Adrenal gland (tissue), 5 donors: Measurements from ENCODE around the gene CPPED1.

ENCODE experiments used
- CTCF ChIP-seq, 6 experiments: fragments of 450-650 bp in 4 of 6; fragments of 200-600 bp in 2 of 6; sonication (generic) in 1 of 6; IDR thresholded peaks; 1 replicate in 5 of 6; 2 replicates in 1 of 6; pipeline versions ENCODE4 v1.5.1 to v1.8.0; 2016 to 2021; ENCODE audit warnings: antibody characterized with exemption in 6 of 6, mild to moderate bottlenecking in 2 of 6, moderate library complexity in 1 of 6
- POLR2A ChIP-seq, 2 donors: fragments of 450-650 bp; IDR thresholded peaks; one replicate each; pipeline ENCODE4 v1.6.1; 2017; ENCODE audit warnings: antibody characterized with exemption in 2 of 2, mild to moderate bottlenecking in 2 of 2, moderate library complexity in 1 of 2
- donor health status: DM: no; HTN: no; CAD: no.

DNA sequence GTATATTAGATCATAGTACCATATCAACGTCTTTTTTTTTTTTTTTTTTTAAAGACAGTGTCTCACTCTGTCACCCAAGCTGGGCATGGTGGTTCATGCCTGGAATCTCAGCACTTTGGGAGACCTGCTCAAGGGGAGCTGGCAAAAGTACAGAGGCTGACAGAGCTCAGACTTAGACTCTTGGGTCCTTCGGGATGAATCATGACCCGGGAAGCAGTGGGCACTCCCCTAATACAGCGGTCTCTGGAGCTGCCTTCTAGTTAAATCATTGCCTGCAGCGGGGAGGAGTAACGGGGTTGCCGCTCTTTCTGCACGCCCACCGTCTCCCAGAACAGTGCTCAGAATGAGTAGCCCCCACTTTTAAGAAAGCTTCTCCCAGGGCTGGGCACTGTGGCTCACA is 174.4 kb downstream of the CPPED1 start:
- no peak for TF ChIP-seq CTCF (IDR thresholded peaks at IDR 0.05)
- TF ChIP-seq POLR2A (IDR thresholded peaks at IDR 0.05): no peak
